A549 (cell line): ENCODE data around the gene MINAR1. TPM values are rescaled to one million over a fixed set of nuclear protein-coding genes. Genes with fewer than 3 reads are reported as not detected.

Source experiments
- ATAC-seq, 2 experiments: fragments of 200-7000 bp in 1 of 2; fragments of >200 bp in 1 of 2; cut with Nextera tagmentation in 1 of 2; cut with Tn5 transposase in 1 of 2; 3 replicates each; pipeline versions ENCODE4 v1.8.0 to v1.9.1; 2018 to 2020; ENCODE audit warnings: mild to moderate bottlenecking in 1 of 2, moderate library complexity in 1 of 2
- CTCF ChIA-PET: fragments of 300-600 bp; sonication (Branson Sonifier 250); formaldehyde crosslinking; extraction: SDS; loops from one replicate; lab custom pipeline; 2021; ENCODE audit warnings: antibody characterized with exemption, inconsistent platforms; lab: Yijun Ruan, JAX
- POLR2A ChIA-PET: fragments of 350-600 bp; formaldehyde crosslinking; extraction: SDS; loops from one replicate; lab custom pipeline; 2021; ENCODE audit warnings: antibody characterized with exemption, inconsistent platforms; lab: Yijun Ruan, JAX
- DNase-seq, 2 experiments: peaks; one replicate each; pipeline versions ENCODE4 v3.0.0 to v3.0.0-alpha.2; 2011 to 2016; ENCODE audit warnings: low read depth in 1 of 2, low spot score in 1 of 2
- FAIRE-seq: peaks from 2 replicates; lab custom pipeline; 2011; peaks lifted over from hg19 to GRCh38; lab: Jason Lieb, UNC
- H3K27ac ChIP-seq, 2 experiments: fragments of >200 bp; sonication (Bioruptor Twin); formaldehyde crosslinking; 3 replicates each; pipeline ENCODE4 v1.5.1; 2016 to 2017
- H3K4me1 ChIP-seq: fragments of >200 bp; sonication (Bioruptor Twin); formaldehyde crosslinking; 3 replicates; pipeline ENCODE4 v1.6.1; 2016
- H3K4me2 ChIP-seq: fragments of >200 bp; sonication (Bioruptor Twin); formaldehyde crosslinking; 3 replicates; pipeline ENCODE4 v1.6.1; 2016
- H3K4me3 ChIP-seq: fragments of >200 bp; sonication (Bioruptor Twin); formaldehyde crosslinking; 3 replicates; pipeline ENCODE4 v1.5.1; 2016
- H3K9me3 ChIP-seq: fragments of >200 bp; sonication (Bioruptor Twin); formaldehyde crosslinking; 3 replicates; pipeline ENCODE4 v1.6.1; 2016
- CTCF ChIP-seq: fragments of >200 bp; sonication (Bioruptor Twin); formaldehyde crosslinking; IDR thresholded peaks from 3 replicates; pipeline ENCODE4 v1.5.1; 2016
- GATA3 ChIP-seq: IDR thresholded peaks from 2 replicates; pipeline ENCODE4 v1.6.1; 2012; ENCODE audit warnings: borderline replicate concordance
- HOXB5 ChIP-seq: fragments of 250-450 bp; sonication (Bioruptor Pico); IDR thresholded peaks from 2 replicates; pipeline ENCODE4 v1.5.0; 2020; ENCODE audit warnings: mild to moderate bottlenecking, moderate library complexity
- JUN ChIP-seq, 2 experiments: fragments of >200 bp; sonication (Bioruptor Twin); formaldehyde crosslinking; IDR thresholded peaks; 2 replicates in 1 of 2; 3 replicates in 1 of 2; pipeline ENCODE4 v1.6.1; 2016 to 2017
- RAD21 ChIP-seq, 2 experiments: fragments of >200 bp in 1 of 2; sonication (Bioruptor Twin) in 1 of 2; formaldehyde crosslinking in 1 of 2; IDR thresholded peaks in 1 of 2; conservative IDR thresholded peaks in 1 of 2; 2 replicates in 1 of 2; 3 replicates in 1 of 2; pipeline ENCODE4 v1.6.1; 2012 to 2018; ENCODE audit warnings: inconsistent platforms in 1 of 2
- RNF2 ChIP-seq: fragments of 200-600 bp; sonication (generic); IDR thresholded peaks from 2 replicates; pipeline ENCODE4 v1.6.1; 2016; ENCODE audit warnings: low read depth, mild to moderate bottlenecking, antibody characterized with exemption, moderate library complexity, borderline replicate concordance
- SMC3 ChIP-seq: fragments of >200 bp; sonication (Bioruptor Twin); formaldehyde crosslinking; IDR thresholded peaks from 3 replicates; pipeline ENCODE4 v1.6.1; 2018; ENCODE audit warnings: inconsistent platforms
- SREBF2 ChIP-seq: fragments of 450-650 bp; IDR thresholded peaks from 2 replicates; pipeline ENCODE4 v1.6.1; 2014; ENCODE audit warnings: mild to moderate bottlenecking, moderate library complexity
- USF2 ChIP-seq: fragments of 450-650 bp; IDR thresholded peaks from 2 replicates; pipeline ENCODE4 v1.6.1; 2014; ENCODE audit warnings: antibody characterized with exemption
- WGBS: methylation state at CpG from one replicate; pipeline ENCODE4 v1.1.6; 2017; ENCODE audit errors: missing lambda C conversion rate; 5-methylcytosine and 5-hydroxymethylcytosine counted together
- polyA minus RNA-seq: library from RNA; depleted of rRNA, polyadenylated mRNA; stranded (reverse); fragments of >200 nt; gene quantifications from 2 replicates; pipeline ENCODE4 v1.2.3, GENCODE V29; 2011; rRNA and poly(A)+ RNA removed
- polyA plus RNA-seq, 4 experiments: library from polyadenylated mRNA; depleted of rRNA in 3 of 4; stranded (reverse); fragments of >200 nt; fragmentation: RNase III in 1 of 4; extraction: RNeasy Plus Mini Kit Qiagen cat#74134 plus additional on column Dnase treatment in 1 of 4; gene quantifications; 2 replicates in 3 of 4; 3 replicates in 1 of 4; pipeline ENCODE4 v1.2.3, GENCODE V29; 2011 to 2017
- TF ChIP-seq, protein P1 (sequence below): fragments of 150-350 bp; IDR thresholded peaks from 2 replicates; pipeline ENCODE4 v1.6.1; 2014; ENCODE audit warnings: low read depth, mild to moderate bottlenecking, low read length

Gene MINAR1, protein sequence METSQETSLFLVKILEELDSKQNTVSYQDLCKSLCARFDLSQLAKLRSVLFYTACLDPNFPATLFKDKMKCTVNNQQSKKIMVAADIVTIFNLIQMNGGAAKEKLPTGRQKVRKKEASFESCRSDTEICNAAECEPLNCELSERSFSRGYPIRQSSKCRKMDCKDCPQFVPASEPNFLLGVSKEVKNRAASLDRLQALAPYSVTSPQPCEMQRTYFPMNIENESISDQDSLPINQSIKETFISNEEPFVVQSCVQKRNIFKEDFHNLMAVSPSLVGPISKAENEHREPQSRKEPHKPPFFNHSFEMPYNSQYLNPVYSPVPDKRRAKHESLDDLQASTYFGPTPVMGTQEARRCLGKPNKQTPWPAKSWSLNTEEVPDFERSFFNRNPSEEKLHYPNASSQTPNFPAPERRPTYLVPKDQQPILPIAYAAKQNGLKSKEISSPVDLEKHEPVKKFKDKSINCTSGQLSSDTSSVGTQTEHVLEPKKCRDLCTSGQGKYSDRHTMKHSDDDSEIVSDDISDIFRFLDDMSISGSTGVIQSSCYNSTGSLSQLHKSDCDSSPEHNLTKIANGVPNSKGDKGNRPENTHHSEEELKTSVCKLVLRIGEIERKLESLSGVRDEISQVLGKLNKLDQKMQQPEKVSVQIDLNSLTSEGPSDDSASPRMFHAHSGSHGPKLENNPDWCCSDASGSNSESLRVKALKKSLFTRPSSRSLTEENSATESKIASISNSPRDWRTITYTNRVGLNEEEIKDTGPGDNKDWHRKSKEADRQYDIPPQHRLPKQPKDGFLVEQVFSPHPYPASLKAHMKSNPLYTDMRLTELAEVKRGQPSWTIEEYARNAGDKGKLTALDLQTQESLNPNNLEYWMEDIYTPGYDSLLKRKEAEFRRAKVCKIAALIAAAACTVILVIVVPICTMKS
- 0.88 and 1.5 TPM in 2 replicates for polyA plus RNA-seq (2011; rRNA removed)
- 0.13 and 0.16 TPM in 2 replicates for polyA plus RNA-seq (2012; cell fraction: cytosol; rRNA removed)
- polyA plus RNA-seq (2012; cell fraction: nucleus; rRNA removed), result 0.34 and 0.53 TPM in 2 replicates
- polyA plus RNA-seq (2017; fragmentation: RNase III; extraction: RNeasy Plus Mini Kit Qiagen cat#74134 plus additional on column Dnase treatment), result 0.71 to 0.87 TPM (median 0.71 TPM) in 3 replicates
- 1.7 and 2.3 TPM in 2 replicates for polyA minus RNA-seq

- no peak for FAIRE-seq
- ChIA-PET POLR2A (interaction anchor here (1.0 kb wide), 1 partner anchor 492 kb away, joined by 3 read pairs; no protein-coding TSS in a partner anchor), CTCF (interaction anchor here (0.6 to 4.0 kb wide), 23 partner anchors 9 to 1581 kb away, joined by 3 to 28 read pairs (median 6); no protein-coding TSS in a partner anchor)
- peak within 1 kb of the TSS; percentile 94 for H3K4me2 ChIP-seq
- peak; percentile 23 to 51; a peak in 2 of 5 replicates for TF ChIP-seq RAD21 (conservative IDR thresholded peaks at IDR 0.05 in 1 of 2, IDR thresholded peaks at IDR 0.05 in 1 of 2)
- no peak for TF ChIP-seq GATA3
- no peak; the same call in 1 of the 2 replicates for TF ChIP-seq USF2
- TF ChIP-seq CTCF, result peak; percentile 52
- TF ChIP-seq, protein P1, sequence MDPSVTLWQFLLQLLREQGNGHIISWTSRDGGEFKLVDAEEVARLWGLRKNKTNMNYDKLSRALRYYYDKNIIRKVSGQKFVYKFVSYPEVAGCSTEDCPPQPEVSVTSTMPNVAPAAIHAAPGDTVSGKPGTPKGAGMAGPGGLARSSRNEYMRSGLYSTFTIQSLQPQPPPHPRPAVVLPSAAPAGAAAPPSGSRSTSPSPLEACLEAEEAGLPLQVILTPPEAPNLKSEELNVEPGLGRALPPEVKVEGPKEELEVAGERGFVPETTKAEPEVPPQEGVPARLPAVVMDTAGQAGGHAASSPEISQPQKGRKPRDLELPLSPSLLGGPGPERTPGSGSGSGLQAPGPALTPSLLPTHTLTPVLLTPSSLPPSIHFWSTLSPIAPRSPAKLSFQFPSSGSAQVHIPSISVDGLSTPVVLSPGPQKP, result no peak
- TF ChIP-seq SMC3, result peak; percentile 26; the same call in 1 of the 3 replicates
- TF ChIP-seq SREBF2, result no peak
- no peaks in the 10 kb centered on the region for H3K9me3 ChIP-seq
- DNase-seq, result peak; percentile 39 to 50
- peak within 1 kb of the TSS; percentile 28 to 67; a peak in 4 of 6 replicates for H3K27ac ChIP-seq
- H3K4me3 ChIP-seq, result peak within 1 kb of the TSS; percentile 58
- peak; percentile 79 to 91 for ATAC-seq
- no peaks in the 10 kb centered on the region for H3K4me1 ChIP-seq
- 29% methylated on average over 27 of the region's 84 CpGs for WGBS
Measured at GRCh38 chr15:79431636-79432344, at the start of gene MINAR1. Gene MINAR1 (plus strand): TSS chr15:79432336. CDS start chr15:79456148, 23,812 bp downstream.

DNA sequence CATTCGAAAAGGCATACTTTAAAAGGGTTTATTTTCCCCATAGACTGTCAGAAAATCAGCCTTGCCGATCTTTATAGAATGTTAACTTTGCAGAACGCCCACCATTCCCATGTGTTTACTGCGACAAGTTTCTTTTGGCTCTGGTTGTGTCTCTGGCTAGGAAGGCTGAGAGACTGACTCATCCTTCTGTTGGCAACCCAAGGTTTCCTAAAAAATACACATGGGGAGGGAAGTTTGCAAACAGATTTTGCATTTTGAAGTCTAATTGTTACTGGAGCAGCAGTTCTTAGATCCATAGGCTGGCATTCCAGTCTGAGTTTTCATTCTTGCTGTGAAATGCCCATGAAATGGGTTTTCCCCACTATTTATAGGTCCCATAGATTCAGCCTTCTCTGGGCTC, 37.9 kb upstream of the MINAR1 start:
- no peak for ATAC-seq
- CTCF ChIA-PET, result interaction anchor here (1.3 to 3.7 kb wide), 4 partner anchors 12 to 465 kb away, joined by 3 to 54 read pairs (median 10); partner anchors contain the start of gene MINAR1

More for the DNA sequence above, 37.9 kb upstream of the MINAR1 start:
- no peaks in the 10 kb centered on the region for H3K9me3 ChIP-seq
- H3K27ac ChIP-seq, result no peak overlapping the region
- no peak overlapping the region for H3K4me2 ChIP-seq
- no peaks in the 10 kb centered on the region for H3K4me1 ChIP-seq
- WGBS, result 81% methylated on average over 4 of the region's 4 CpGs
- no peak for FAIRE-seq
- H3K4me3 ChIP-seq, result no peak overlapping the region
- POLR2A ChIA-PET, result no interaction called here
- no peak for DNase-seq
- TF ChIP-seq RNF2 (no peak), JUN (IDR thresholded peaks at IDR 0.05) (no peak), GATA3 (no peak), HOXB5 (CRISPR knock-in tag) (no peak), CTCF (no peak)
